GM10266 (cell line): ENCODE measurements around the gene TRAPPC5.

Source experiments
- DNase-seq: peaks from one replicate; pipeline ENCODE4 v3.0.0; 2012; ENCODE audit errors: extremely low spot score
- TF ChIP-seq, protein P1 (sequence below): IDR thresholded peaks from 2 replicates; pipeline ENCODE4 v1.5.1; 2012; ENCODE audit warnings: mild to moderate bottlenecking, low read depth; ENCODE audit not compliant: control insufficient read depth, insufficient read depth; ENCODE audit errors: missing control alignments

TRAPPC5 gene

DNA sequence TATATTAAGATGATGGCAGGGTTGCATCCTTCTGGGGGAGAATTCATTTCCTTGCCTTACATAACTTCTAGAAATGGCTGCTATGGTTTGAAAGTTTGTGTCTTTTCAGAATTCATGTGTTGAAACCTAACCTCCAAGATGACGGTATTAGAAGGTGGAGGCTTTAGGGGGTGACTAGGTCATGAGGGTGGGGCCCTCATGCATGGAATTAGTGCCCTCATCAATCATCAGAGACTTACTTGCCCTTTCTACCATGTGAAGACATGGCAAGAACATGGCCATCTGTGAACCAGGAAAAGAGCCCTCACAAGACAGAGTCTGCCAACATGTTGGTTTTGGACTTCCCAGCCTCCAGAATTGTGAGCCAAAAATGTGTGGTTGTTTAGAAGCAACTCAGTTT, 36.1 kb downstream of the TRAPPC5 start:
- TF ChIP-seq, protein P1, sequence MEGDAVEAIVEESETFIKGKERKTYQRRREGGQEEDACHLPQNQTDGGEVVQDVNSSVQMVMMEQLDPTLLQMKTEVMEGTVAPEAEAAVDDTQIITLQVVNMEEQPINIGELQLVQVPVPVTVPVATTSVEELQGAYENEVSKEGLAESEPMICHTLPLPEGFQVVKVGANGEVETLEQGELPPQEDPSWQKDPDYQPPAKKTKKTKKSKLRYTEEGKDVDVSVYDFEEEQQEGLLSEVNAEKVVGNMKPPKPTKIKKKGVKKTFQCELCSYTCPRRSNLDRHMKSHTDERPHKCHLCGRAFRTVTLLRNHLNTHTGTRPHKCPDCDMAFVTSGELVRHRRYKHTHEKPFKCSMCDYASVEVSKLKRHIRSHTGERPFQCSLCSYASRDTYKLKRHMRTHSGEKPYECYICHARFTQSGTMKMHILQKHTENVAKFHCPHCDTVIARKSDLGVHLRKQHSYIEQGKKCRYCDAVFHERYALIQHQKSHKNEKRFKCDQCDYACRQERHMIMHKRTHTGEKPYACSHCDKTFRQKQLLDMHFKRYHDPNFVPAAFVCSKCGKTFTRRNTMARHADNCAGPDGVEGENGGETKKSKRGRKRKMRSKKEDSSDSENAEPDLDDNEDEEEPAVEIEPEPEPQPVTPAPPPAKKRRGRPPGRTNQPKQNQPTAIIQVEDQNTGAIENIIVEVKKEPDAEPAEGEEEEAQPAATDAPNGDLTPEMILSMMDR: no peak

DNA sequence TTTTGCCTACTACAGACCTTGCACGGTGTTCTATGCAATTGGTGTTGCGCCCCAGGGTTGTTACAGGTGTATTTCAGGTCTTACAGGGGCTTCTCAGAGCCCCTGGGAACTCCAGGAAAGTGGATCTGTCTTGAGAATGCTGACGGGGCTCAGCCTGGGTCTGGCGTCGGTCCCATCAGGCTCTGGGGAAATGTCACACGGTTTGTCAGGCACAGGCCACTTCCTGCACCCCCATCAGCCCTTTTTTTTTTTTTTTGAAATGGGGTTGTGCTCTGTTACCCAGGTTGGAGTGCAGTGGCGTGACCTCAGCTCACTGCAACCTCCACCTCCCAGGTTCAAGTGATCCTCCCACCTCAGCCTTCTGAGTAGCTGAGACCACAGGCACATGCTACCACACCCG, 38.0 kb downstream of the TRAPPC5 start:
- no peak for DNase-seq
- TF ChIP-seq, protein P1: no peak

More for the DNA sequence above, 36.1 kb downstream of the TRAPPC5 start:
- no peak for DNase-seq

DNA sequence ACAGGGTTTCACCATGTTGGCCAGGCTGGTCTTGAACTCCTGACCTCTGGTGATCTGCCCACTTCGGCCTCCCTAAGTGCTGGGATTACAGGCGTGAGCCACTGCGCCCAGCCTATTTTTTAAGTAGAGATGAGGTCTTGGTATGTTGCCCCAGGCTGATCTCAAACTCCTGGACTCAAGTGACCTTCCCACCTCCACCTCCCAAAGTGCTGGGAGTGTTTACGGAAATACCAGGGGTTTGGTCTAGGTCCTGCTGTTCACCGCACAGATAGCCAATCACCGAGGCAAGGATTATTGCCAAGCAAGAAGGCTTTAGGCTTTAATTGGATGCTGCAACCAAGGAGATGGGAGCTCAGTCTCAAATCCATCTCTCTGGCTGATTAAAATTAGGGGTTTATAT, 39.7 kb downstream of the TRAPPC5 start:
- DNase-seq: no peak
- TF ChIP-seq, protein P1: no peak

DNA sequence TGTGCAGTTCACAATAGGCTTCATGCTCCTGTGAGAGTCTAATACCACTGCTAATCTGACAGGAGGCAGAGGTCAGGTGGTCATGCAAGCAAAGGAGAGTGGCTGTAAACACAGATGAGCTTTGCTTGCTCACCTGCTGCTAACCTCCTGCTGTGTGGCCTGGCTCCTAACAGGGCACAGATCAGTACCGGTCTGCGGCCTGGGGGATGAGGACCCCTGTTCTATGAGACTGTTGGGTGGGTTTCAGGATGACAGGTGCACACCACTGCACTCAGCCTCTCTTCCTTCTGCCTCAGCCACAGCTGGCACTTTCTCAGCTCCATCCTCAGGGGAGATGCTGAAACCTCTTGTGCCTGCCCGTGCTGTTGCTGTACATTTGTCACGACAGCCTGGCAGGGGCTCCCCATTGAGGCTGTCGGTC, 41.6 kb downstream of the TRAPPC5 start:
- TF ChIP-seq, protein P1: no peak
- DNase-seq: no peak

DNA sequence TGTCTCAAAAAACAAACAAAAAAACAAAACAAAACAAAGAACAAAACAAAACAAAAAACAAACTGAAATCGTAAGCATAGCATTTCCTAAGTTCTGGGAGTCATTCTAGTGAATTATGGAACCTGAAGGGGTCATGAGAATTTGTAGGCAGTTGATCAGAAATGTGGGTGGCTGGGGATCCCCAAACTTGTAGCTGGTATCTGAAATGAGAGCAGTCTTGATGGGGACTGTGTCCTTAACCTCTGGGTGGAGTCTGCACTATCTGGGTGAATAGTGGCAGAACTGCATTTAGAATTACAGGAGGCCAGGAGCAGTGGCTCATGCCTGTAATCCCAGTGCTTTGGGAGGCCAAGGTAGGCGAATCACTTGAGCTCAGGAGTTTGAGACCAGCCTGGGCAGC, 45.2 kb downstream of the TRAPPC5 start:
- TF ChIP-seq, protein P1: no peak
- peak; percentile 59 for DNase-seq

DNA sequence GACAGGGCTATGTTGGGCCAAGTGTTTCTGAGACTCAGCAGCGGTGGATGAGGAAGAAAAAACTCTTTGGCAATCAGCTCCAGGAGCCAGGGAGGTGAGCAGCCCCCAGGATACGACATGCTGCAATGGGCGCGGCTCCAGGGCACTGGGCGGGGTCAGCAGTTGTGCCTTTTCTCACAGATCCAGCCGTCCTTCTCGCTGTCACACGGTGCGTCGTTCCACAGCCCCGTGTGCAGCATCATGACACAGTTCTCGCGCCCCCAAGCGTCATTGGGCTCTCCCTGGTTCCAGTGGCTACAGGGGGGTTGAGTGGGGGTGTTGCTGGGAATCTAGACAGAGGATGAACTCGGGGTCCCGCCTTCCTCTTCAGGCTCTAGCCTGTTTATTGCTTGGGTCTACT, 48.6 kb downstream of the TRAPPC5 start:
- TF ChIP-seq, protein P1: peak; percentile 23
- peak; percentile 50 for DNase-seq

DNA sequence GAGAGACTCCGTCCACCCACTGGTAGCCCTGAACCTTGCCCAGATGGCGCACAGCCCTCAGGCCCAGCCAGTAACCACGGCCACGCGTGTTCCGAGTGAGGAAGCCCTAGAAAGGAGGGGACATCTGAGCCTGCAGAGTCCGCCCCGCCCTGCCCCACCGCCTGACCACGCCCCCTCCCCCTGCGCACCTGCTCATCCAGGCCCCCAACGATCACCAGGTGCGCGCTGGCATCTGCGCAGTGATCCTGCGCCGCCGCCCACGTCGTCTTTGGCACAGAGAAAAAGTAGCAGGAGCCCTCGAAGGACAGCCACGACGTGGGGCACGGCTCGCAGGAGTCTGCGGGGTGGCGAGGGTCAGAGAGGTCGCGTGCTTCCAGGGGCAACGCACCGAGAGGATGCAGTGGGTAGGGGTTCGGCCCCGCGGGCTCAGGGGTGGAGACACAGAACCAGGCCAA, 49.2 kb downstream of the TRAPPC5 start:
- TF ChIP-seq, protein P1: no peak
- DNase-seq: no peak
